ENCODE data around the gene P3H2. TPM values are rescaled to one million over a fixed set of nuclear protein-coding genes. Genes with fewer than 3 reads are reported as not detected.

The P3H2 gene
- total and polyA plus RNA-seq, 2 of the 4 experiments (the other 2 are of a cell fraction), result 54.7 to 64.3 TPM

DNA sequence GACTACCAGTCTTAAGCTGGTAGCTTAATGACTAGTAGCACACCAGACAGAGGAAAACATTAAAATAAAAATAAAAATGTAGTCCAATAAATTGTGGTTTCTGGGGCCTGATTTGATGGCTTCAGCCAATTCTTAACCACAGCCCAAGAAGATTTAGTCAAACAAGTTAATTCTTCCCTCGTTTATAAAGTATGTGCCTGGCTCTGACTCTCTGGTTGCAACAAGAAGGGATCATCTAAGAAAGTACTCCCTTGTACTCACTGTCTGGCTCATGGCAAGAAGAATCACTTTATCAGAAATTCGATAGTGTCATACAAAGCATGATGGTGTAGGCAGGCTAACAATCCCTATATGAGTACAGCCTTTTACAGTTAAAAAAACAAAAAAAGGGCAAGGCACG is 141.9 kb downstream of the P3H2 start:
- H2BK15ac ChIP-seq (ENCODE audit: low read depth, low read length), result no peak overlapping the region
- H3K56ac ChIP-seq (ENCODE audit: extremely low read depth, insufficient read depth, low read length), result no peak overlapping the region
- no peaks in the 10 kb centered on the region for H4K20me1 ChIP-seq (ENCODE audit: insufficient read depth, low read length)
- H3K36me3 ChIP-seq (ENCODE audit: control insufficient read depth, insufficient read depth, low read length), result peaks cover 7% of the 10 kb centered on the region
- H2BK5ac ChIP-seq (ENCODE audit: low read depth, low read length, poor library complexity, severe bottlenecking), result no peak overlapping the region
- ChIA-PET CTCF (no interaction called here), POLR2A (ENCODE audit: unreplicated experiment) (no interaction called here)
- H2AK5ac ChIP-seq (ENCODE audit: low read depth, low read length), result no peak overlapping the region
- no peak overlapping the region for H4K91ac ChIP-seq (ENCODE audit: insufficient read depth, low read depth, low read length)
- ATAC-seq (ENCODE audit: low read depth) (no peak), DNase-seq (no peak)
- WGBS, 2 experiments (ENCODE audit: extremely low coverage in 2 of 2, insufficient read length in 1 of 2), result no CpG with 5 or more reads among the region's 3 CpGs
- peaks cover 0 to 18% of the 10 kb centered on the region in 2 experiments; a peak in 2 of 4 replicates for H3K79me1 ChIP-seq (ENCODE audit: low read depth in 1 of 2, low read length in 2 of 2)
- in situ Hi-C loops (cut with MboI; ENCODE audit: low sequenced_read_pairs) (no loop called here), dilution Hi-C loops (cut with HindIII; ENCODE audit: low sequenced_read_pairs, unreplicated experiment) (no loop called here), intact Hi-C loops (cut with micrococcal nuclease) (no loop called here)
- peaks cover 7% of the 10 kb centered on the region for H3K4me1 ChIP-seq (ENCODE audit: control insufficient read depth, insufficient read depth, low read length)
- TF ChIP-seq POLR2A (IDR thresholded peaks at IDR 0.05; ENCODE audit: low read depth, low read length) (no peak), NFE2L2 (IDR thresholded peaks at IDR 0.05; ENCODE audit: low read depth, low read length) (no peak), RAD21 (IDR thresholded peaks at IDR 0.05; ENCODE audit: low read length) (no peak), MAFK (IDR thresholded peaks at IDR 0.05; ENCODE audit: low read depth, low read length) (no peak), MXI1 (IDR thresholded peaks at IDR 0.05; ENCODE audit: borderline replicate concordance, low read depth, low read length) (no peak), FOS (IDR thresholded peaks at IDR 0.05; ENCODE audit: low read depth, low read length) (no peak)
- H3K14ac ChIP-seq (replicated peaks; ENCODE audit: low read depth, low read length), result no peak overlapping the region
- H3K23ac ChIP-seq (ENCODE audit: low read depth, low read length), result no peak overlapping the region
- no peak overlapping the region for H3K4ac ChIP-seq (ENCODE audit: low read depth, low read length)
- H3K4me2 ChIP-seq (ENCODE audit: low read depth, low read length), result no peak overlapping the region
- H3K4me3 ChIP-seq (ENCODE audit: insufficient read depth, low read depth, low read length), result no peak overlapping the region
- H4K8ac ChIP-seq (ENCODE audit: low read depth in 2 of 2, low read length in 2 of 2), result no peak overlapping the region
- H2AFZ ChIP-seq (replicated peaks; ENCODE audit: low read length, poor library complexity), result no peak overlapping the region
- no peak overlapping the region for H2BK120ac ChIP-seq (ENCODE audit: low read depth, low read length)
- H4K5ac ChIP-seq (ENCODE audit: low read depth, low read length), result no peak overlapping the region
- H3K9me1 ChIP-seq (ENCODE audit: insufficient read depth, low read length), result peaks cover 8% of the 10 kb centered on the region
- no peak overlapping the region for H2AK9ac ChIP-seq (replicated peaks; ENCODE audit: low read depth, low read length, poor library complexity)
- no TSS peak for BruUV-seq (replicated peaks)
- H3K9me3 ChIP-seq (ENCODE audit: control insufficient read depth, insufficient read depth, low read length), result no peaks in the 10 kb centered on the region
- H3K9ac ChIP-seq (ENCODE audit: low read depth, low read length), result no peak overlapping the region
- no peak overlapping the region for H3K27ac ChIP-seq (ENCODE audit: insufficient read depth, low read length)
- no peak overlapping the region for H2BK20ac ChIP-seq (ENCODE audit: low read depth, low read length)
- H3K18ac ChIP-seq (ENCODE audit: low read depth, low read length), result no peak overlapping the region
- no peaks in the 10 kb centered on the region for H3K27me3 ChIP-seq (ENCODE audit: control insufficient read depth, insufficient read depth, low read length)

Measured in IMR-90 (cell line).